Measurements from ENCODE around the gene CDK5.
A peak's percentile ranks its signal among the peaks of the same experiment; 100 is the strongest.

CDK5 gene

GRCh38 chr7:151064454-151064853 lies 6.8 kb upstream of the CDK5 start:
- Histone ChIP-seq H3K14ac (ENCODE audit: low read length) (no peak overlapping the region), H3K23ac (ENCODE audit: low read length) (no peak overlapping the region), H3K4ac (ENCODE audit: low read depth, low read length) (peak overlapping the region; percentile 34), H3K79me2 (ENCODE audit: control insufficient read depth, insufficient read depth, low read length, poor library complexity) (peaks cover 18% of the 10 kb centered on the region), H2BK120ac (ENCODE audit: insufficient read depth, low read length, poor library complexity) (no peak overlapping the region), H3K9me3 (ENCODE audit: insufficient read depth, low read depth, low read length) (no peaks in the 10 kb centered on the region), H3K27ac (ENCODE audit: low read depth, low read length) (peak overlapping the region; percentile 8), H3K79me1 (ENCODE audit: low read length) (peaks cover 33% of the 10 kb centered on the region), H2AK5ac (ENCODE audit: low read length) (no peak overlapping the region), H3K36me3 (ENCODE audit: control insufficient read depth in 1 of 2, insufficient read depth in 2 of 2, low read length in 2 of 2) (peaks cover 52% of the 10 kb centered on the region in 2 experiments), H3K4me1 (ENCODE audit: control insufficient read depth in 1 of 2, insufficient read depth in 2 of 2, low read length in 2 of 2) (peaks cover 36 to 42% of the 10 kb centered on the region in 2 experiments), H4K12ac (ENCODE audit: low read depth, low read length) (no peak overlapping the region), H3K9ac (ENCODE audit: low read length) (no peak overlapping the region), H2BK5ac (ENCODE audit: low read depth, low read length, poor library complexity) (no peak overlapping the region), H3K4me3 (ENCODE audit: low read depth, low read length) (no peak overlapping the region), H2BK12ac (ENCODE audit: low read length) (no peak overlapping the region), H3K4me2 (ENCODE audit: low read length) (no peak overlapping the region), H4K8ac (ENCODE audit: low read depth, low read length) (no peak overlapping the region), H3K18ac (ENCODE audit: low read length) (peak overlapping the region; percentile 69), H4K91ac (ENCODE audit: low read depth, low read length) (no peak overlapping the region), H2AFZ (ENCODE audit: insufficient read depth, low read length, poor library complexity) (no peak overlapping the region), H3K27me3 (ENCODE audit: insufficient read depth, low read length) (no peaks in the 10 kb centered on the region)
- no peak for DNase-seq
- no CpG with 5 or more reads among the region's 18 CpGs for WGBS (ENCODE audit: extremely low coverage, insufficient coverage, insufficient read length)

- H3K9ac ChIP-seq (ENCODE audit: low read length) = no peak overlapping the region
- H3K79me1 ChIP-seq (ENCODE audit: low read length) = peaks cover 42% of the 10 kb centered on the region
- H2BK12ac ChIP-seq (ENCODE audit: low read length) = no peak overlapping the region
- WGBS (ENCODE audit: extremely low coverage, insufficient coverage, insufficient read length) = no CpG with 5 or more reads among the region's 11 CpGs
- H4K12ac ChIP-seq (ENCODE audit: low read depth, low read length) = no peak overlapping the region
- peak; percentile 88 to 92 for DNase-seq
- no peak overlapping the region for H2AFZ ChIP-seq (ENCODE audit: insufficient read depth, low read length, poor library complexity)
- H4K8ac ChIP-seq (ENCODE audit: low read depth, low read length) = peak overlapping the region; percentile 9
- peak overlapping the region; percentile 65 for H3K27ac ChIP-seq (ENCODE audit: low read depth, low read length)
- peak overlapping the region; percentile 36 for H2BK5ac ChIP-seq (ENCODE audit: low read depth, low read length, poor library complexity)
- peak overlapping the region; percentile 32 for H4K91ac ChIP-seq (ENCODE audit: low read depth, low read length)
- no peak overlapping the region for H2BK120ac ChIP-seq (ENCODE audit: insufficient read depth, low read length, poor library complexity)
- no peak overlapping the region for H3K4me3 ChIP-seq (ENCODE audit: low read depth, low read length)
- H2AK5ac ChIP-seq (ENCODE audit: low read length) = no peak overlapping the region
- peaks cover 42 to 43% of the 10 kb centered on the region in 2 experiments for H3K36me3 ChIP-seq (ENCODE audit: control insufficient read depth in 1 of 2, insufficient read depth in 2 of 2, low read length in 2 of 2)
- no peak overlapping the region for H3K18ac ChIP-seq (ENCODE audit: low read length)
- H3K4me2 ChIP-seq (ENCODE audit: low read length) = peak overlapping the region; percentile 51
- H3K27me3 ChIP-seq (ENCODE audit: insufficient read depth, low read length) = no peaks in the 10 kb centered on the region
- no peaks in the 10 kb centered on the region for H3K9me3 ChIP-seq (ENCODE audit: insufficient read depth, low read depth, low read length)
- H3K4me1 ChIP-seq (ENCODE audit: control insufficient read depth in 1 of 2, insufficient read depth in 2 of 2, low read length in 2 of 2) = peaks cover 46 to 49% of the 10 kb centered on the region in 2 experiments
- no peak overlapping the region for H3K23ac ChIP-seq (ENCODE audit: low read length)
- peak overlapping the region; percentile 32 for H3K14ac ChIP-seq (ENCODE audit: low read length)
- peaks cover 23% of the 10 kb centered on the region for H3K79me2 ChIP-seq (ENCODE audit: control insufficient read depth, insufficient read depth, low read length, poor library complexity)
- no peak overlapping the region for H3K4ac ChIP-seq (ENCODE audit: low read depth, low read length)
These were observed 5.5 kb upstream of the CDK5 start for GRCh38 chr7:151063212-151063561.

GRCh38 chr7:151062399-151063211 lies 4.9 kb upstream of the CDK5 start:
- no peak overlapping the region for H3K9ac ChIP-seq (ENCODE audit: low read length)
- peaks cover 42 to 44% of the 10 kb centered on the region in 2 experiments for H3K4me1 ChIP-seq (ENCODE audit: control insufficient read depth in 1 of 2, insufficient read depth in 2 of 2, low read length in 2 of 2)
- peak overlapping the region; percentile 11 for H2BK5ac ChIP-seq (ENCODE audit: low read depth, low read length, poor library complexity)
- peaks cover 23% of the 10 kb centered on the region for H3K79me2 ChIP-seq (ENCODE audit: control insufficient read depth, insufficient read depth, low read length, poor library complexity)
- peak overlapping the region; percentile 7 for H3K4ac ChIP-seq (ENCODE audit: low read depth, low read length)
- H3K79me1 ChIP-seq (ENCODE audit: low read length) = peaks cover 43% of the 10 kb centered on the region
- peak overlapping the region; percentile 81 for H4K91ac ChIP-seq (ENCODE audit: low read depth, low read length)
- no peaks in the 10 kb centered on the region for H3K27me3 ChIP-seq (ENCODE audit: insufficient read depth, low read length)
- H2AK5ac ChIP-seq (ENCODE audit: low read length) = peak overlapping the region; percentile 67
- peak overlapping the region; percentile 53 for H3K18ac ChIP-seq (ENCODE audit: low read length)
- H2AFZ ChIP-seq (ENCODE audit: insufficient read depth, low read length, poor library complexity) = no peak overlapping the region
- H4K8ac ChIP-seq (ENCODE audit: low read depth, low read length) = peak overlapping the region; percentile 33
- H3K4me3 ChIP-seq (ENCODE audit: low read depth, low read length) = peak overlapping the region; percentile 5
- no peak overlapping the region for H3K23ac ChIP-seq (ENCODE audit: low read length)
- H3K4me2 ChIP-seq (ENCODE audit: low read length) = peak overlapping the region; percentile 57
- H3K14ac ChIP-seq (ENCODE audit: low read length) = peak overlapping the region; percentile 69
- no peak overlapping the region for H2BK12ac ChIP-seq (ENCODE audit: low read length)
- H2BK120ac ChIP-seq (ENCODE audit: insufficient read depth, low read length, poor library complexity) = peak overlapping the region; percentile 73
- peak; percentile 88 to 94 for DNase-seq
- peaks cover 38% of the 10 kb centered on the region in 2 experiments for H3K36me3 ChIP-seq (ENCODE audit: control insufficient read depth in 1 of 2, insufficient read depth in 2 of 2, low read length in 2 of 2)
- no peaks in the 10 kb centered on the region for H3K9me3 ChIP-seq (ENCODE audit: insufficient read depth, low read depth, low read length)
- WGBS (ENCODE audit: extremely low coverage, insufficient coverage, insufficient read length) = no CpG with 5 or more reads among the region's 43 CpGs
- peak overlapping the region; percentile 10 for H4K12ac ChIP-seq (ENCODE audit: low read depth, low read length)
- H3K27ac ChIP-seq (ENCODE audit: low read depth, low read length) = peak overlapping the region; percentile 84

GRCh38 chr7:151062111-151062398 lies 4.4 kb upstream of the CDK5 start:
- Histone ChIP-seq H3K79me2 (ENCODE audit: control insufficient read depth, insufficient read depth, low read length, poor library complexity) (peaks cover 26% of the 10 kb centered on the region), H3K79me1 (ENCODE audit: low read length) (peaks cover 45% of the 10 kb centered on the region), H3K18ac (ENCODE audit: low read length) (peak overlapping the region; percentile 17), H3K9me3 (ENCODE audit: insufficient read depth, low read depth, low read length) (no peaks in the 10 kb centered on the region), H3K14ac (ENCODE audit: low read length) (peak overlapping the region; percentile 29), H3K4me3 (ENCODE audit: low read depth, low read length) (no peak overlapping the region), H3K4me2 (ENCODE audit: low read length) (peak overlapping the region; percentile 95), H4K91ac (ENCODE audit: low read depth, low read length) (peak overlapping the region; percentile 70), H3K27me3 (ENCODE audit: insufficient read depth, low read length) (no peaks in the 10 kb centered on the region), H3K4me1 (ENCODE audit: control insufficient read depth in 1 of 2, insufficient read depth in 2 of 2, low read length in 2 of 2) (peaks cover 42 to 45% of the 10 kb centered on the region in 2 experiments), H3K9ac (ENCODE audit: low read length) (peak overlapping the region; percentile 30), H3K36me3 (ENCODE audit: control insufficient read depth in 1 of 2, insufficient read depth in 2 of 2, low read length in 2 of 2) (peaks cover 33 to 36% of the 10 kb centered on the region in 2 experiments), H3K23ac (ENCODE audit: low read length) (peak overlapping the region; percentile 62), H2BK12ac (ENCODE audit: low read length) (peak overlapping the region; percentile 44), H3K27ac (ENCODE audit: low read depth, low read length) (peak overlapping the region; percentile 84), H4K8ac (ENCODE audit: low read depth, low read length) (no peak overlapping the region), H2AFZ (ENCODE audit: insufficient read depth, low read length, poor library complexity) (no peak overlapping the region), H2BK120ac (ENCODE audit: insufficient read depth, low read length, poor library complexity) (no peak overlapping the region), H2BK5ac (ENCODE audit: low read depth, low read length, poor library complexity) (no peak overlapping the region), H4K12ac (ENCODE audit: low read depth, low read length) (no peak overlapping the region), H3K4ac (ENCODE audit: low read depth, low read length) (peak overlapping the region; percentile 22), H2AK5ac (ENCODE audit: low read length) (no peak overlapping the region)
- no CpG with 5 or more reads among the region's 11 CpGs for WGBS (ENCODE audit: extremely low coverage, insufficient coverage, insufficient read length)
- no peak for DNase-seq
